HEK293 (cell line): ENCODE measurements around the gene SAYSD1.

ENCODE experiments used
- GLIS1 ChIP-seq: fragments of 450-650 bp; formaldehyde crosslinking; IDR thresholded peaks from 2 replicates; pipeline ENCODE4 v1.5.1; 2016; ENCODE audit warnings: missing biosample characterization, missing genetic modification characterization
- KLF1 ChIP-seq: fragments of 450-650 bp; formaldehyde crosslinking; IDR thresholded peaks from 2 replicates; pipeline ENCODE4 v1.5.1; 2016; ENCODE audit warnings: missing biosample characterization, missing genetic modification characterization
- OVOL3 ChIP-seq: fragments of 450-650 bp; formaldehyde crosslinking; IDR thresholded peaks from 2 replicates; pipeline ENCODE4 v1.5.1; 2016; ENCODE audit warnings: missing biosample characterization, missing genetic modification characterization
- YY1 ChIP-seq: fragments of 450-650 bp; formaldehyde crosslinking; IDR thresholded peaks from 2 replicates; pipeline ENCODE4 v1.5.1; 2018; ENCODE audit warnings: missing biosample characterization, missing genetic modification characterization
- ZNF132 ChIP-seq: fragments of 450-650 bp; formaldehyde crosslinking; IDR thresholded peaks from 2 replicates; pipeline ENCODE4 v1.5.1; 2017; ENCODE audit warnings: missing biosample characterization, missing genetic modification characterization, borderline replicate concordance
- ZNF174 ChIP-seq: fragments of 450-650 bp; formaldehyde crosslinking; IDR thresholded peaks from 2 replicates; pipeline ENCODE4 v1.5.0; 2017; ENCODE audit warnings: missing biosample characterization, mild to moderate bottlenecking, missing genetic modification characterization
- ZNF274 ChIP-seq, 2 experiments: fragments of 200-500 bp in 1 of 2; fragments of 450-650 bp in 1 of 2; sonication (Bioruptor generic) in 1 of 2; formaldehyde crosslinking in 1 of 2; IDR thresholded peaks; 2 replicates each; pipeline versions ENCODE4 v1.5.1 to v1.6.1; 2014 to 2016; ENCODE audit warnings: borderline replicate concordance in 1 of 2, inconsistent platforms in 1 of 2, low read length in 1 of 2, missing biosample characterization in 1 of 2, missing genetic modification characterization in 1 of 2
- ZNF335 ChIP-seq: fragments of 450-650 bp; formaldehyde crosslinking; conservative IDR thresholded peaks from 2 replicates; pipeline ENCODE4 v1.5.1; 2016; ENCODE audit warnings: missing biosample characterization, missing genetic modification characterization
- ZNF521 ChIP-seq: fragments of 450-650 bp; formaldehyde crosslinking; IDR thresholded peaks from 2 replicates; pipeline ENCODE4 v1.5.1; 2017; ENCODE audit warnings: missing biosample characterization, mild to moderate bottlenecking, missing genetic modification characterization
- ZNF76 ChIP-seq: fragments of 450-650 bp; formaldehyde crosslinking; IDR thresholded peaks from 2 replicates; pipeline ENCODE4; 2016; ENCODE audit warnings: low read depth, missing biosample characterization, missing genetic modification characterization, borderline replicate concordance
- TF ChIP-seq, protein P1 (sequence below): fragments of 450-650 bp; formaldehyde crosslinking; IDR thresholded peaks from 2 replicates; pipeline ENCODE4 v1.5.1; 2016; ENCODE audit warnings: missing biosample characterization, missing genetic modification characterization
- TF ChIP-seq, protein P2 (sequence below): fragments of 450-650 bp; formaldehyde crosslinking; IDR thresholded peaks from 2 replicates; pipeline ENCODE4 v1.5.1; 2016; ENCODE audit warnings: missing biosample characterization, missing genetic modification characterization, low read depth
- TF ChIP-seq, protein P3 (sequence below): fragments of 450-650 bp; formaldehyde crosslinking; IDR thresholded peaks from 2 replicates; pipeline ENCODE4 v1.5.1; 2016; ENCODE audit warnings: missing biosample characterization, missing genetic modification characterization, borderline replicate concordance
- TF ChIP-seq, protein P4 (sequence below): fragments of 450-650 bp; formaldehyde crosslinking; IDR thresholded peaks from 2 replicates; pipeline ENCODE4 v1.5.1; 2016; ENCODE audit warnings: missing biosample characterization, missing genetic modification characterization, low read depth

DNA sequence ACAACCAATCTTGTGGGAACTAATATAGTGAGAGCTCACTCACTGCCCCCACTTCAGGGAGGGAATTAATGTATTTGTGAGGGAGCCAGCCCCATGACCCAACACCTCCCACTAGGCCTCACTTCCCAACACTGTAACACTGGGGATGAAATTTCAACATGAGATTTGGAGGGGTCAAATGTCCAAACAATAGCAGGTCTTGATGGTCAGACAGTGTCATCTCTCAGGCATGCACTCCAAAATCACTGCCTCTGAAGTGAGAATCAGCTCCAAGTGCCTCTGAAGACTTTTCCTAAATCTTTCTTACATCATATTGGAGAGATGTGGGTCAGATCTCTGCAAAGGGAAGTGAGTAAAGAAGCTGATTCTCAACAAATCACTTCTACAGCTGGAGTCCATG is 13.8 kb upstream of the SAYSD1 start:
- TF ChIP-seq YY1 (tag by site-specific recombination) (no peak), ZNF274 (IDR thresholded peaks at IDR 0.05; ENCODE audit: low read length) (no peak), ZNF274 (tag by site-specific recombination; IDR thresholded peaks at IDR 0.05; ENCODE audit: borderline replicate concordance) (no peak), ZNF174 (no peak), KLF1 (tag by site-specific recombination) (no peak), ZNF76 (no peak), ZNF335 (tag by site-specific recombination) (no peak), GLIS1 (tag by site-specific recombination) (no peak), OVOL3 (no peak), ZNF521 (tag by site-specific recombination) (no peak), ZNF132 (no peak)
- TF ChIP-seq, protein P1, sequence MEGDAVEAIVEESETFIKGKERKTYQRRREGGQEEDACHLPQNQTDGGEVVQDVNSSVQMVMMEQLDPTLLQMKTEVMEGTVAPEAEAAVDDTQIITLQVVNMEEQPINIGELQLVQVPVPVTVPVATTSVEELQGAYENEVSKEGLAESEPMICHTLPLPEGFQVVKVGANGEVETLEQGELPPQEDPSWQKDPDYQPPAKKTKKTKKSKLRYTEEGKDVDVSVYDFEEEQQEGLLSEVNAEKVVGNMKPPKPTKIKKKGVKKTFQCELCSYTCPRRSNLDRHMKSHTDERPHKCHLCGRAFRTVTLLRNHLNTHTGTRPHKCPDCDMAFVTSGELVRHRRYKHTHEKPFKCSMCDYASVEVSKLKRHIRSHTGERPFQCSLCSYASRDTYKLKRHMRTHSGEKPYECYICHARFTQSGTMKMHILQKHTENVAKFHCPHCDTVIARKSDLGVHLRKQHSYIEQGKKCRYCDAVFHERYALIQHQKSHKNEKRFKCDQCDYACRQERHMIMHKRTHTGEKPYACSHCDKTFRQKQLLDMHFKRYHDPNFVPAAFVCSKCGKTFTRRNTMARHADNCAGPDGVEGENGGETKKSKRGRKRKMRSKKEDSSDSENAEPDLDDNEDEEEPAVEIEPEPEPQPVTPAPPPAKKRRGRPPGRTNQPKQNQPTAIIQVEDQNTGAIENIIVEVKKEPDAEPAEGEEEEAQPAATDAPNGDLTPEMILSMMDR (tag by site-specific recombination): no peak
- TF ChIP-seq, protein P2, sequence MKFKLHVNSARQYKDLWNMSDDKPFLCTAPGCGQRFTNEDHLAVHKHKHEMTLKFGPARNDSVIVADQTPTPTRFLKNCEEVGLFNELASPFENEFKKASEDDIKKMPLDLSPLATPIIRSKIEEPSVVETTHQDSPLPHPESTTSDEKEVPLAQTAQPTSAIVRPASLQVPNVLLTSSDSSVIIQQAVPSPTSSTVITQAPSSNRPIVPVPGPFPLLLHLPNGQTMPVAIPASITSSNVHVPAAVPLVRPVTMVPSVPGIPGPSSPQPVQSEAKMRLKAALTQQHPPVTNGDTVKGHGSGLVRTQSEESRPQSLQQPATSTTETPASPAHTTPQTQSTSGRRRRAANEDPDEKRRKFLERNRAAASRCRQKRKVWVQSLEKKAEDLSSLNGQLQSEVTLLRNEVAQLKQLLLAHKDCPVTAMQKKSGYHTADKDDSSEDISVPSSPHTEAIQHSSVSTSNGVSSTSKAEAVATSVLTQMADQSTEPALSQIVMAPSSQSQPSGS: no peak
- TF ChIP-seq, protein P3, sequence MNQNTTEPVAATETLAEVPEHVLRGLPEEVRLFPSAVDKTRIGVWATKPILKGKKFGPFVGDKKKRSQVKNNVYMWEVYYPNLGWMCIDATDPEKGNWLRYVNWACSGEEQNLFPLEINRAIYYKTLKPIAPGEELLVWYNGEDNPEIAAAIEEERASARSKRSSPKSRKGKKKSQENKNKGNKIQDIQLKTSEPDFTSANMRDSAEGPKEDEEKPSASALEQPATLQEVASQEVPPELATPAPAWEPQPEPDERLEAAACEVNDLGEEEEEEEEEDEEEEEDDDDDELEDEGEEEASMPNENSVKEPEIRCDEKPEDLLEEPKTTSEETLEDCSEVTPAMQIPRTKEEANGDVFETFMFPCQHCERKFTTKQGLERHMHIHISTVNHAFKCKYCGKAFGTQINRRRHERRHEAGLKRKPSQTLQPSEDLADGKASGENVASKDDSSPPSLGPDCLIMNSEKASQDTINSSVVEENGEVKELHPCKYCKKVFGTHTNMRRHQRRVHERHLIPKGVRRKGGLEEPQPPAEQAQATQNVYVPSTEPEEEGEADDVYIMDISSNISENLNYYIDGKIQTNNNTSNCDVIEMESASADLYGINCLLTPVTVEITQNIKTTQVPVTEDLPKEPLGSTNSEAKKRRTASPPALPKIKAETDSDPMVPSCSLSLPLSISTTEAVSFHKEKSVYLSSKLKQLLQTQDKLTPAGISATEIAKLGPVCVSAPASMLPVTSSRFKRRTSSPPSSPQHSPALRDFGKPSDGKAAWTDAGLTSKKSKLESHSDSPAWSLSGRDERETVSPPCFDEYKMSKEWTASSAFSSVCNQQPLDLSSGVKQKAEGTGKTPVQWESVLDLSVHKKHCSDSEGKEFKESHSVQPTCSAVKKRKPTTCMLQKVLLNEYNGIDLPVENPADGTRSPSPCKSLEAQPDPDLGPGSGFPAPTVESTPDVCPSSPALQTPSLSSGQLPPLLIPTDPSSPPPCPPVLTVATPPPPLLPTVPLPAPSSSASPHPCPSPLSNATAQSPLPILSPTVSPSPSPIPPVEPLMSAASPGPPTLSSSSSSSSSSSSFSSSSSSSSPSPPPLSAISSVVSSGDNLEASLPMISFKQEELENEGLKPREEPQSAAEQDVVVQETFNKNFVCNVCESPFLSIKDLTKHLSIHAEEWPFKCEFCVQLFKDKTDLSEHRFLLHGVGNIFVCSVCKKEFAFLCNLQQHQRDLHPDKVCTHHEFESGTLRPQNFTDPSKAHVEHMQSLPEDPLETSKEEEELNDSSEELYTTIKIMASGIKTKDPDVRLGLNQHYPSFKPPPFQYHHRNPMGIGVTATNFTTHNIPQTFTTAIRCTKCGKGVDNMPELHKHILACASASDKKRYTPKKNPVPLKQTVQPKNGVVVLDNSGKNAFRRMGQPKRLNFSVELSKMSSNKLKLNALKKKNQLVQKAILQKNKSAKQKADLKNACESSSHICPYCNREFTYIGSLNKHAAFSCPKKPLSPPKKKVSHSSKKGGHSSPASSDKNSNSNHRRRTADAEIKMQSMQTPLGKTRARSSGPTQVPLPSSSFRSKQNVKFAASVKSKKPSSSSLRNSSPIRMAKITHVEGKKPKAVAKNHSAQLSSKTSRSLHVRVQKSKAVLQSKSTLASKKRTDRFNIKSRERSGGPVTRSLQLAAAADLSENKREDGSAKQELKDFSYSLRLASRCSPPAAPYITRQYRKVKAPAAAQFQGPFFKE (tag by site-specific recombination): no peak
- TF ChIP-seq, protein P4, sequence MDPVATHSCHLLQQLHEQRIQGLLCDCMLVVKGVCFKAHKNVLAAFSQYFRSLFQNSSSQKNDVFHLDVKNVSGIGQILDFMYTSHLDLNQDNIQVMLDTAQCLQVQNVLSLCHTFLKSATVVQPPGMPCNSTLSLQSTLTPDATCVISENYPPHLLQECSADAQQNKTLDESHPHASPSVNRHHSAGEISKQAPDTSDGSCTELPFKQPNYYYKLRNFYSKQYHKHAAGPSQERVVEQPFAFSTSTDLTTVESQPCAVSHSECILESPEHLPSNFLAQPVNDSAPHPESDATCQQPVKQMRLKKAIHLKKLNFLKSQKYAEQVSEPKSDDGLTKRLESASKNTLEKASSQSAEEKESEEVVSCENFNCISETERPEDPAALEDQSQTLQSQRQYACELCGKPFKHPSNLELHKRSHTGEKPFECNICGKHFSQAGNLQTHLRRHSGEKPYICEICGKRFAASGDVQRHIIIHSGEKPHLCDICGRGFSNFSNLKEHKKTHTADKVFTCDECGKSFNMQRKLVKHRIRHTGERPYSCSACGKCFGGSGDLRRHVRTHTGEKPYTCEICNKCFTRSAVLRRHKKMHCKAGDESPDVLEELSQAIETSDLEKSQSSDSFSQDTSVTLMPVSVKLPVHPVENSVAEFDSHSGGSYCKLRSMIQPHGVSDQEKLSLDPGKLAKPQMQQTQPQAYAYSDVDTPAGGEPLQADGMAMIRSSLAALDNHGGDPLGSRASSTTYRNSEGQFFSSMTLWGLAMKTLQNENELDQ (tag by site-specific recombination): no peak
